ENCODE results near the gene MYO5C. TPM values are rescaled to one million over a fixed set of nuclear protein-coding genes. Genes with fewer than 3 reads are reported as not detected.

Gene MYO5C
- total and polyA plus RNA-seq, 2 donors (not counting 3 experiments of a cell fraction or from before 2014, with no cell fraction given): 7.5 to 19.4 TPM

DNA sequence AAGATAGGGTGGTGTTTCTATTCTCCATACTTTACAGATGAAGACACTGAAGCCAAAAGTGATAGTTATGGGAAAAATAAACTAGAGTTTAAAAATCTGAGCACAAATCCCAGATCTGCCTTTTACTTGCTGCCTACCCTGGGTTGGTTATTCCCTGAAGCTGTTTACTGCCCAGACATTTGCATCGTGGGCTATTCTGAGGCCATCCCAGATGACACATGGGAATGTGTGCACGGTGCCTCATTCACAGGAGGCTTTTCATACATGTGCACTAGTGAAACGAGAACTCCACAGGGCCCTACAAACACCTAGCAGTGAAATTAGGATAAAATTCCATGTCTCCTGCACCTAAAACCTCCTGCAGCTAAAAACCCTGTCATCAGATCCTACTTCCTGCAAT is 17.5 kb downstream of the MYO5C start:
- no TSS peak for BruUV-seq (replicated peaks)
- TF ChIP-seq, protein P1, sequence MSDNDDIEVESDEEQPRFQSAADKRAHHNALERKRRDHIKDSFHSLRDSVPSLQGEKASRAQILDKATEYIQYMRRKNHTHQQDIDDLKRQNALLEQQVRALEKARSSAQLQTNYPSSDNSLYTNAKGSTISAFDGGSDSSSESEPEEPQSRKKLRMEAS (IDR thresholded peaks at IDR 0.05; ENCODE audit: insufficient read depth, insufficient read length): no peak
- TF ChIP-seq JUN (IDR thresholded peaks at IDR 0.05; ENCODE audit: borderline replicate concordance, insufficient read depth, insufficient read length, low read depth) (no peak), GATA2 (IDR thresholded peaks at IDR 0.05; ENCODE audit: insufficient read depth, insufficient read length, low read depth, low read length) (no peak), POLR2AphosphoS5 (IDR thresholded peaks at IDR 0.05; ENCODE audit: insufficient read depth, low read depth, low read length) (no peak), POLR2A (IDR thresholded peaks at IDR 0.05; ENCODE audit: low read depth, low read length) (no peak), EZH2 (IDR thresholded peaks at IDR 0.05; ENCODE audit: borderline replicate concordance, low read depth, low read length, severe bottlenecking) (no peak), FOS (IDR thresholded peaks at IDR 0.05; ENCODE audit: borderline replicate concordance, insufficient read depth, low read length) (no peak), MYC (IDR thresholded peaks at IDR 0.05; ENCODE audit: low read depth, low read length) (no peak)
- TF ChIP-seq, protein P2, sequence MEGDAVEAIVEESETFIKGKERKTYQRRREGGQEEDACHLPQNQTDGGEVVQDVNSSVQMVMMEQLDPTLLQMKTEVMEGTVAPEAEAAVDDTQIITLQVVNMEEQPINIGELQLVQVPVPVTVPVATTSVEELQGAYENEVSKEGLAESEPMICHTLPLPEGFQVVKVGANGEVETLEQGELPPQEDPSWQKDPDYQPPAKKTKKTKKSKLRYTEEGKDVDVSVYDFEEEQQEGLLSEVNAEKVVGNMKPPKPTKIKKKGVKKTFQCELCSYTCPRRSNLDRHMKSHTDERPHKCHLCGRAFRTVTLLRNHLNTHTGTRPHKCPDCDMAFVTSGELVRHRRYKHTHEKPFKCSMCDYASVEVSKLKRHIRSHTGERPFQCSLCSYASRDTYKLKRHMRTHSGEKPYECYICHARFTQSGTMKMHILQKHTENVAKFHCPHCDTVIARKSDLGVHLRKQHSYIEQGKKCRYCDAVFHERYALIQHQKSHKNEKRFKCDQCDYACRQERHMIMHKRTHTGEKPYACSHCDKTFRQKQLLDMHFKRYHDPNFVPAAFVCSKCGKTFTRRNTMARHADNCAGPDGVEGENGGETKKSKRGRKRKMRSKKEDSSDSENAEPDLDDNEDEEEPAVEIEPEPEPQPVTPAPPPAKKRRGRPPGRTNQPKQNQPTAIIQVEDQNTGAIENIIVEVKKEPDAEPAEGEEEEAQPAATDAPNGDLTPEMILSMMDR (IDR thresholded peaks at IDR 0.05; ENCODE audit: extremely low read depth in 1 of 2, insufficient read depth in 1 of 2, low read depth in 1 of 2, low read length in 2 of 2): no peak
- Histone ChIP-seq H3K4me1 (ENCODE audit: control insufficient read depth, extremely low read depth, insufficient read depth, low read length) (no peaks in the 10 kb centered on the region), H2AFZ (ENCODE audit: low read depth, low read length) (no peak overlapping the region), H3K9me1 (replicated peaks; ENCODE audit: control insufficient read depth, extremely low read depth, insufficient read depth, low read length) (no peaks in the 10 kb centered on the region), H3K9me3 (replicated peaks; ENCODE audit: control insufficient read depth, insufficient read depth, low read length) (no peaks in the 10 kb centered on the region), H3K27ac (ENCODE audit: insufficient read depth, low read depth, low read length) (no peak overlapping the region), H3K4me2 (ENCODE audit: insufficient read depth, low read length) (no peak overlapping the region), H3K9ac (replicated peaks; ENCODE audit: extremely low read depth, insufficient read depth, low read length) (no peak overlapping the region), H3K27me3 (ENCODE audit: control insufficient read depth in 2 of 2, insufficient read depth in 2 of 2, low read length in 2 of 2) (no peaks in the 10 kb centered on the region), H3K4me3 (replicated peaks in 1 of 3; ENCODE audit: insufficient read depth in 1 of 3, low read depth in 1 of 3, low read length in 3 of 3) (no peak overlapping the region), H3K79me2 (ENCODE audit: control insufficient read depth, insufficient read depth, low read length) (no peaks in the 10 kb centered on the region), H3K36me3 (ENCODE audit: control insufficient read depth in 2 of 2, extremely low read depth in 1 of 2, insufficient read depth in 2 of 2, low read length in 2 of 2) (peaks cover 0 to 11% of the 10 kb centered on the region in 2 experiments), H4K20me1 (replicated peaks; ENCODE audit: control insufficient read depth, extremely low read depth, insufficient read depth, low read length) (no peaks in the 10 kb centered on the region)
- ChIA-PET CTCF (interaction anchor here (1.0 to 1.7 kb wide), 3 partner anchors 8 to 458 kb away, joined by 3 to 5 read pairs (median 3); no protein-coding TSS in a partner anchor), POLR2A (no interaction called here)
- dilution Hi-C loops (cut with MboI; ENCODE audit: extremely low pct_ligation_motif_present, low sequenced_read_pairs): no loop called here
- FAIRE-seq (no peak), DNase-seq (ENCODE audit: low read depth, low spot score) (no peak)
- intact Hi-C loops (cut with micrococcal nuclease): no loop called here
